H9 (cell line): ENCODE data around the gene RAB40C. TPM values are rescaled to one million over a fixed set of nuclear protein-coding genes. Genes with fewer than 3 reads are reported as not detected.

ENCODE experiments used
- DNase-seq: peaks from one replicate; pipeline ENCODE4 v3.0.0-alpha.2; 2017
- H2AFZ ChIP-seq: one replicate; pipeline ENCODE4 v1.6.1; 2013; ENCODE audit warnings: mild to moderate bottlenecking, low read length, control low read depth, moderate library complexity
- H2AK5ac ChIP-seq: 2 replicates; pipeline ENCODE4 v1.6.1; 2013; ENCODE audit warnings: low read length, control low read depth, mixed read lengths; ENCODE audit not compliant: insufficient read length
- H2BK120ac ChIP-seq: one replicate; pipeline ENCODE4 v1.6.1; 2013; ENCODE audit warnings: low read depth, mild to moderate bottlenecking, low read length, control low read depth, inconsistent platforms; ENCODE audit not compliant: poor library complexity, severe bottlenecking
- H2BK12ac ChIP-seq: 2 replicates; pipeline ENCODE4 v1.6.1; 2013; ENCODE audit warnings: low read length, control low read depth, mixed read lengths, low read depth; ENCODE audit not compliant: insufficient read length
- H2BK15ac ChIP-seq: 2 replicates; pipeline ENCODE4 v1.6.1; 2013; ENCODE audit warnings: low read depth, low read length, control low read depth
- H2BK20ac ChIP-seq: one replicate; pipeline ENCODE4 v1.6.1; 2013; ENCODE audit warnings: low read depth, mild to moderate bottlenecking, low read length, control low read depth, inconsistent platforms; ENCODE audit not compliant: poor library complexity, severe bottlenecking
- H2BK5ac ChIP-seq: 2 replicates; pipeline ENCODE4 v1.6.1; 2013; ENCODE audit warnings: low read length, control low read depth, mixed read lengths; ENCODE audit not compliant: insufficient read length
- H3K14ac ChIP-seq: 2 replicates; pipeline ENCODE4 v1.6.1; 2013; ENCODE audit warnings: low read length, control low read depth; ENCODE audit not compliant: insufficient read depth
- H3K18ac ChIP-seq: 2 replicates; pipeline ENCODE4 v1.6.1; 2013; ENCODE audit warnings: low read depth, mild to moderate bottlenecking, mixed read lengths, low read length, control low read depth; ENCODE audit not compliant: insufficient read length
- H3K23ac ChIP-seq: 2 replicates; pipeline ENCODE4 v1.6.1; 2013; ENCODE audit warnings: low read length, control low read depth, mixed read lengths, low read depth; ENCODE audit not compliant: insufficient read length
- H3K23me2 ChIP-seq: 2 replicates; pipeline ENCODE4 v1.6.1; 2013; ENCODE audit warnings: low read depth, mild to moderate bottlenecking, mixed read lengths, low read length, control low read depth; ENCODE audit not compliant: insufficient read length, poor library complexity, severe bottlenecking
- H3K27ac ChIP-seq: 2 replicates; pipeline ENCODE4 v1.5.1; 2013; ENCODE audit warnings: low read length, control low read depth, mixed read lengths, low read depth; ENCODE audit not compliant: insufficient read length
- H3K27me3 ChIP-seq: 2 replicates; pipeline ENCODE4 v1.6.1; 2013; ENCODE audit warnings: low read length, control low read depth, inconsistent platforms; ENCODE audit not compliant: insufficient read depth
- H3K4ac ChIP-seq: 2 replicates; pipeline ENCODE4 v1.6.1; 2013; ENCODE audit warnings: low read depth, mild to moderate bottlenecking, control low read depth, inconsistent platforms, low read length, moderate library complexity
- H3K4me1 ChIP-seq: 2 replicates; pipeline ENCODE4 v1.6.1; 2013; ENCODE audit warnings: low read length, control low read depth, inconsistent platforms; ENCODE audit not compliant: insufficient read depth
- H3K4me2 ChIP-seq: 2 replicates; pipeline ENCODE4 v1.6.1; 2013; ENCODE audit warnings: low read length, control low read depth, mixed read lengths; ENCODE audit not compliant: insufficient read length, insufficient read depth
- H3K56ac ChIP-seq: 2 replicates; pipeline ENCODE4 v1.6.1; 2013; ENCODE audit warnings: low read depth, mild to moderate bottlenecking, mixed read lengths, low read length, control low read depth; ENCODE audit not compliant: insufficient read length
- H3K79me1 ChIP-seq: 2 replicates; pipeline ENCODE4 v1.6.1; 2013; ENCODE audit warnings: low read depth, mild to moderate bottlenecking, moderate library complexity, low read length, control low read depth, inconsistent platforms; ENCODE audit not compliant: insufficient read depth, poor library complexity, severe bottlenecking
- H3K79me2 ChIP-seq: 2 replicates; pipeline ENCODE4 v1.6.1; 2013; ENCODE audit warnings: low read length, control low read depth, inconsistent platforms; ENCODE audit not compliant: insufficient read depth
- H3K9ac ChIP-seq: 2 replicates; pipeline ENCODE4 v1.6.1; 2013; ENCODE audit warnings: low read length, control low read depth, mixed read lengths; ENCODE audit not compliant: insufficient read length; ENCODE audit errors: extremely low read depth
- H3K9me3 ChIP-seq: one replicate; pipeline ENCODE4 v1.6.1; 2013; ENCODE audit warnings: low read depth, low read length, inconsistent platforms; ENCODE audit not compliant: control insufficient read depth
- H3T11ph ChIP-seq: one replicate; pipeline ENCODE4 v1.6.1; 2013; ENCODE audit warnings: mild to moderate bottlenecking, low read length, control low read depth, inconsistent platforms
- H4K20me1 ChIP-seq: one replicate; pipeline ENCODE4 v1.6.1; 2013; ENCODE audit not compliant: control insufficient read depth, insufficient read length, insufficient read depth
- H4K5ac ChIP-seq: 2 replicates; pipeline ENCODE4 v1.6.1; 2013; ENCODE audit warnings: low read depth, mild to moderate bottlenecking, mixed read lengths, low read length, control low read depth; ENCODE audit not compliant: insufficient read length
- H4K8ac ChIP-seq: replicated peaks from 2 replicates; pipeline ENCODE4 v1.6.1; 2013; ENCODE audit warnings: low read length, control low read depth, mixed read lengths, low read depth; ENCODE audit not compliant: insufficient read length
- H4K91ac ChIP-seq: 2 replicates; pipeline ENCODE4 v1.6.1; 2013; ENCODE audit warnings: low read depth, mild to moderate bottlenecking, moderate library complexity, mixed read lengths, low read length, control low read depth; ENCODE audit not compliant: insufficient read length
- H3K27ac Mint-ChIP-seq, 3 experiments: 2 replicates in 2 of 3; 3 replicates in 1 of 3; pipeline ENCODE4 v1.8.0; 2020 to 2021; ENCODE audit warnings: mixed read lengths in 3 of 3, mild to moderate bottlenecking in 1 of 3, moderate library complexity in 1 of 3
- H3K27me3 Mint-ChIP-seq: 2 replicates; pipeline ENCODE4 v1.8.0; 2021; ENCODE audit warnings: low read depth, mild to moderate bottlenecking, moderate library complexity, mixed read lengths
- H3K36me3 Mint-ChIP-seq, 3 experiments: 2 replicates in 2 of 3; 3 replicates in 1 of 3; pipeline ENCODE4 v1.8.0; 2020 to 2021; ENCODE audit warnings: low read depth in 3 of 3, mixed read lengths in 3 of 3; ENCODE audit not compliant: insufficient read depth in 1 of 3
- H3K4me1 Mint-ChIP-seq, 2 experiments: 2 replicates each; pipeline ENCODE4 v1.8.0; 2020; ENCODE audit warnings: mixed read lengths in 2 of 2
- H3K4me3 Mint-ChIP-seq, 2 experiments: 2 replicates in 1 of 2; 3 replicates in 1 of 2; pipeline ENCODE4 v1.8.0; 2020 to 2021; ENCODE audit warnings: mild to moderate bottlenecking in 2 of 2, mixed read lengths in 2 of 2, moderate library complexity in 1 of 2
- H3K9me3 Mint-ChIP-seq, 2 experiments: 2 replicates in 1 of 2; 3 replicates in 1 of 2; pipeline ENCODE4 v1.8.0; 2020; ENCODE audit warnings: mild to moderate bottlenecking in 2 of 2, mixed read lengths in 2 of 2, moderate library complexity in 1 of 2
- CTCF ChIP-seq: fragments of 200-600 bp; sonication (generic); conservative IDR thresholded peaks from 3 replicates; pipeline ENCODE4 v1.8.0; 2021; ENCODE audit warnings: antibody characterized with exemption, mild to moderate bottlenecking
- WGBS: extraction: QIAGEN DNeasy Blood & Tissue Kit; methylation state at CpG from one replicate; pipeline ENCODE4 v1.1.7; 2013; ENCODE audit warnings: missing lambda C conversion rate, low lambda C conversion rate, mixed read lengths; ENCODE audit not compliant: insufficient read length; ENCODE audit errors: extremely low coverage; 5-methylcytosine and 5-hydroxymethylcytosine counted together
- total RNA-seq: library from RNA; stranded (reverse); gene quantifications from 2 replicates; pipeline ENCODE4 v1.2.1, GENCODE V29; 2021

Gene RAB40C
- total RNA-seq, 1 experiment from 2014 or later, result 19.1 TPM

- Histone ChIP-seq H4K5ac (no peak overlapping the region), H2AK5ac (no peak overlapping the region), H4K8ac (no peak overlapping the region), H3K56ac (no peak overlapping the region), H3K9ac (no peak overlapping the region), H3K4ac (no peak overlapping the region), H2BK15ac (peak overlapping the region; percentile 46), H3K23ac (no peak overlapping the region), H3K4me2 (no peak overlapping the region), H3K27me3 (no peaks in the 10 kb centered on the region), H3K18ac (peak overlapping the region; percentile 50), H2BK20ac (no peak overlapping the region), H3K27ac (no peak overlapping the region), H3K79me1 (no peaks in the 10 kb centered on the region), H3K79me2 (no peaks in the 10 kb centered on the region), H2BK5ac (no peak overlapping the region), H3K9me3 (no peaks in the 10 kb centered on the region), H4K20me1 (no peaks in the 10 kb centered on the region), H2BK12ac (no peak overlapping the region), H3T11ph (no peak overlapping the region), H2AFZ (no peak overlapping the region), H4K91ac (no peak overlapping the region), H2BK120ac (no peak overlapping the region), H3K14ac (no peak overlapping the region), H3K4me1 (no peaks in the 10 kb centered on the region; the same call in 1 of the 2 replicates), H3K23me2 (no peaks in the 10 kb centered on the region)
- H3K4me1 Mint-ChIP-seq, result peaks cover 0 to 5% of the 10 kb centered on the region in 2 experiments; a peak in 2 of 4 replicates
- H3K36me3 Mint-ChIP-seq, result peaks cover 2 to 13% (median 8%) of the 10 kb centered on the region in 3 experiments; a peak in 5 of 7 replicates
- H3K27ac Mint-ChIP-seq, result peak overlapping the region in 1 of 3 experiments; percentile 20; a peak in 1 of 7 replicates
- H3K27me3 Mint-ChIP-seq, result no peaks in the 10 kb centered on the region
- WGBS, result no CpG with 5 or more reads among the region's 35 CpGs
- no peak for TF ChIP-seq CTCF
- DNase-seq, result no peak
- H3K4me3 Mint-ChIP-seq, result peak overlapping the region in 1 of 2 experiments; percentile 62; a peak in 2 of 5 replicates
- H3K9me3 Mint-ChIP-seq, result no peaks in the 10 kb centered on the region
Observed at GRCh38 chr16:661184-661821, 71.4 kb downstream of the RAB40C start.
